ENCODE measurements around the gene KIR3DL1.
"Not testable (repeated sequence)": the region's sequence is repeated elsewhere in the genome, so short reads cannot be mapped to it uniquely, and the experiment has no call there.

- TF ChIP-seq ZNF384 (IDR thresholded peaks at IDR 0.05); SP1 (IDR thresholded peaks at IDR 0.05); PKNOX1 (IDR thresholded peaks at IDR 0.05); FOXA1 (IDR thresholded peaks at IDR 0.05); BHLHE40 (IDR thresholded peaks at IDR 0.05; ENCODE audit: borderline replicate concordance); FOXK2 (IDR thresholded peaks at IDR 0.05); SUZ12 (IDR thresholded peaks at IDR 0.05); ELF4 (IDR thresholded peaks at IDR 0.05); FOXM1 (IDR thresholded peaks at IDR 0.05; ENCODE audit: borderline replicate concordance); L3MBTL2 (conservative IDR thresholded peaks at IDR 0.05): not testable (repeated sequence)
Measured at GRCh38 chr19:54837522-54837921, 21.3 kb downstream of the KIR3DL1 start.

All from HEK293T (cell line).